ENCODE results near the gene CFAP20DC.
"Not testable (repeated sequence)": the region's sequence is repeated elsewhere in the genome, so short reads cannot be mapped to it uniquely, and the experiment has no call there.

Gene CFAP20DC

DNA sequence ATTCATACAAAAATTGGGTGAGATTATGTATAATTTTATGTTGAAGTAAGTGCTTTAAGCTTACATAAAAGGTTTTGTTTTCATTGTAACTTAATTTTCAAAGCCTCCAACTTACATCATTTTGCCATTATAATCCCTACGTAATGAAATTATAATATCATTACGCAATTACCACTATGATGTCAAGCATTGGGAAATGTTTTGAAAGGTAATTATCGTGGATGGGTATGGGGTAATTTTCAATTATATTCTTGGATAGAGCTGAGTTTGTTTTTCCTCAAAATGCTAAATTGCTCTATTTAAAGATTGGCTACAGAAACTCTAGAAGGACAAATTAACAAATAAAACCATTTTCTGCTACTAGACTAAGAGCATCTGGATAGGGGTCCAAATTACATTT is 303.1 kb downstream of the CFAP20DC start:
- Mint-ChIP-seq H3K4me3 (no peak overlapping the region), H3K36me3 (no peaks in the 10 kb centered on the region), H3K27me3 (no peaks in the 10 kb centered on the region), H3K4me1 (no peaks in the 10 kb centered on the region), H3K27ac (no peak overlapping the region), H3K9me3 (no peaks in the 10 kb centered on the region)
- no peak for ATAC-seq

DNA sequence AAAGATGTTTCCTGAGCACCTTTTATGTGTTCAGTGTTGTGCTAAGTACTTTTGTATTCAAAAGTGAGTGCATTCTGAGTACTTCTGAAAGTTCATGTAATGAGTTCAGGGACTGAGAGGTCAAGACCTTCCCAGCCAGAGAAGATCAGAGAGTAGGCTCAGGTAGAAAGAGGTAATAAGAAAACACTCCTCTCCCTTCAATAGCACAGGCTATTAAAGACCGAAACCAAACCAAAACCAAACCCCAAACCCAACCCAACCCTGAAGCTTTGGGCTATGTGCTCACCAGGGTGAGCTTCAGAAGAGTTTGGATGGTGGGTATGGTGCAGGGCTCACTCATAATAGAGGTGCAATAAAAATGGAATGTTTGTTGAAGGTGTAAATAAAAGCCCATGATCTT is 306.5 kb downstream of the CFAP20DC start:
- Mint-ChIP-seq H3K27ac (no peak overlapping the region), H3K4me3 (no peak overlapping the region), H3K27me3 (no peaks in the 10 kb centered on the region), H3K4me1 (no peaks in the 10 kb centered on the region), H3K9me3 (no peaks in the 10 kb centered on the region), H3K36me3 (no peaks in the 10 kb centered on the region)
- no peak for ATAC-seq

DNA sequence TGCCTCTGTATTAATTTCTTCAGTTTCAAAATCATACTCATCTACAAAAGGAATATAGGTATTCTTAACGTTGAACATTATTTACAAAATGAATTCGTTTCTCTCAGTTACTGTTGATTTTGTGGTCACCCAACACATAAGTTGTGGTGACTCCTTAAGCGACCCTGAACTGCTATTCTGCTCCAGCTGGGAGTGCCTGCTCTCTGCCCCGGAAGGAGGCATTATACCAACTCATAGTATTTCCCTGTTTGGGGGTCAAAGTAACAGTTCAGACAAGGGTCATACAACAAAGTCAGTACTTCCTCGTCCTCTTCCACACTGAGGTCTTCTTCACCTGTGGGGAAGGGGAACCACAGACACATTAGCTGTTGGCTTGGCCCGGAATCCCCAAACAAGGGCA is 307.6 kb downstream of the CFAP20DC start:
- ATAC-seq = no peak

DNA sequence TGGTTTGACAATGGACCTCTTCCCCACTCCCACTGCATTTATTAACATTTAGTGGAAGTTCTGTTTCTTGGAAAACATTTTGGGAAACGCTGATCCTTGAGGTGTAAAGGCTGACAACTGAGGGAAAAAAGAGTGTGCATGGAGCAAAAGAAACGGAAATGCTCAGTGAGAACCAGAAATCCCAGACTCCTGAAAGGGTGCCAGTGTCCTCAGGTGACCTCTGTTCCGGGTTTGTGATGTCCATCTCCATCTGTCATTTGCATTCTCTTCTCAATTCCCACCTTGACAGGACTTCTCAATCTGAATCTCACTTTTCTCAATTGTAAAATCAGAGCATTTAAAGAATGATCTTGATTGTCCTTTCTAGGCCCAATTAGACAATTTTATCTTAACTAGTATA is 312.2 kb downstream of the CFAP20DC start:
- Mint-ChIP-seq H3K36me3 (no peaks in the 10 kb centered on the region), H3K4me3 (no peak overlapping the region), H3K27me3 (no peaks in the 10 kb centered on the region), H3K9me3 (no peaks in the 10 kb centered on the region), H3K27ac (no peak overlapping the region), H3K4me1 (no peaks in the 10 kb centered on the region)
- ATAC-seq = no peak

More for the DNA sequence above, 307.6 kb downstream of the CFAP20DC start:
- no peaks in the 10 kb centered on the region for H3K27me3 Mint-ChIP-seq
- no peak overlapping the region for H3K27ac Mint-ChIP-seq
- H3K4me3 Mint-ChIP-seq = no peak overlapping the region
- H3K4me1 Mint-ChIP-seq = no peaks in the 10 kb centered on the region
- no peaks in the 10 kb centered on the region for H3K36me3 Mint-ChIP-seq
- H3K9me3 Mint-ChIP-seq = no peaks in the 10 kb centered on the region

DNA sequence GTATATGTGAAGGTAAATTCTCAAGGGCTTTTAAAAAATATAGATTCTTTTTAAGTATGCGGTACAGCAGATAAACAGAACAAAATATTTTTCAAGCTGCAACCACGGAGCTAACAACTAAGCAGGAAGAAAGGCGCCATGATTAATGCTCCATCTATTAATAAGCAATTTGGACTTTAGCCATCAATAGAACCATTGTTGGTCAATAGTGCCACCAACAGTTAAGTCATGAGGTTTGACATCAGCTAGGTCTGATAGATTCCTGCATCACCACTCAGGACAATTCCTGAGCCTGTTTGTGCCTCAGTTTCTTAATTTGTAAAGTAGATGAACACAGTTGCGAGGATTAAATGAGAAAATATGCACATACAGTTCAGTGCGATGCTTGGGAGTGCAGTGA is 318.2 kb downstream of the CFAP20DC start:
- Mint-ChIP-seq H3K4me3 (no peak overlapping the region), H3K27ac (no peak overlapping the region), H3K36me3 (no peaks in the 10 kb centered on the region), H3K4me1 (no peaks in the 10 kb centered on the region), H3K27me3 (no peaks in the 10 kb centered on the region), H3K9me3 (peaks cover 3% of the 10 kb centered on the region)
- ATAC-seq = no peak

DNA sequence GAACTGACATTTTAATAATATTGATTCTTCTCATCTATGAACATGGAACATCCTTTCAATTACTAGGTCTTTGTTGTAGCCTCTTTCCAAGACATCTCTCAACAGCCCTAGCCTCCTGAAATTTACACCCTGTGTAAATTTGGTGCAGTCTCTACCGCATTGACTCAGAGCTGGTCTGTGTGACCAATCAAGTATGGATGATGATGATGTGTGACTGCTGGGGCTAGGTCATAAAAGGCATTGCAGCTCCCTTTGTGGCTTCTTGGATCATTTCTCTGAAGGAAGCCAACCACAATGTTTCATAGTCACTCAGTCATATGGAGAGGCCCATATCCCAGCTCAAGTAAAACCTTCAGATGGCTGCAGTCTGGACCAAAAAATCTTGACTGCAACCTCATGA is 321.1 kb downstream of the CFAP20DC start:
- H3K27me3 Mint-ChIP-seq = no peaks in the 10 kb centered on the region
- peak; percentile 31 for ATAC-seq
- no peaks in the 10 kb centered on the region for H3K36me3 Mint-ChIP-seq
- no peaks in the 10 kb centered on the region for H3K4me1 Mint-ChIP-seq
- H3K4me3 Mint-ChIP-seq = no peak overlapping the region
- H3K27ac Mint-ChIP-seq = no peak overlapping the region
- H3K9me3 Mint-ChIP-seq = peaks cover 5% of the 10 kb centered on the region

DNA sequence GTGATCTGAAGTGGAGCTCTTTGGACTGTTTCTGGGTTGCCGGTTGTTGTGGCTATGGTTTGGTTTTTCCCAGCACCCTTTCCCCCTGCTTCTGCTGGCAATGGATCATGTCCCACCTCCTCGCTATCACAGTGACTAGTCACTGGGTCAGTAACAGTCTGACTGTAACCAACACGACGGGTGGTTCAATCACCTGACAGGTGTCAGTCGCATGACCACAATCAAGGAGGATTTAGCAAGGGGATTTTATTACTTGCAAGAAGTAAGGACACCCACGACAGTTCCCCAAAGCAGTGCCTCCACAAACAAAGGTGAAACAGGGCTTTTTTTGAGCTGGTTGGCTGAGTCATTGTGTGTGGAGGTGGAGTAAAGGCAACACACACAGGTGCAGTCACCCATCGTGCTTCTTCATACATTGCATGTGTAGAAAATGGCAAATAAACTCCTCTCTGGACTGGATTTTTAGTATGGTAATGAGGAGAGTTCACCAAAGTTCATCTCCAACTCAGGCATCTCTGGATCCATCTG is 324.4 kb downstream of the CFAP20DC start:
- no peak for ATAC-seq
- Mint-ChIP-seq H3K27me3 (peaks cover 3% of the 10 kb centered on the region), H3K36me3 (no peaks in the 10 kb centered on the region), H3K4me3 (no peak overlapping the region), H3K9me3 (peaks cover 5% of the 10 kb centered on the region), H3K4me1 (no peaks in the 10 kb centered on the region), H3K27ac (no peak overlapping the region)

DNA sequence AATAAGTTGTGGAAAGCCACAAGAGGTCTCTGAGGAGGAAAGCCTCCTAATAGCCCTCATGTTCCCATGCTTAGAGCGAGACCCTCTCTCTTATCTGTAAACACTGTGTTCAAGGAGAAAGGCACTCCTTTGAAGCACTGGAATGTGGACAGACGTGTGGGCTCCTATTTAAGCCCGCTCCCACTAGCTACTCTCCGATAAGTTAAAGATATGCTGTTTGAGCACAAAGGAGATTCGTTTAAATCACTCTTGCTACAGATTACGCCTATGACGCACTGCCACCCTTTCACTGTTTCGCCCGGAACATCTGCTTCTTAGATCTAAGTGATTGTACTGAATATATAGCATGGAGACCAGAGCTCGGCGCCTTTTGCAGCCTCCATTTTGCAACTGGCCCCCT is 325.5 kb downstream of the CFAP20DC start:
- Mint-ChIP-seq H3K36me3 (no peaks in the 10 kb centered on the region), H3K27me3 (peaks cover 11% of the 10 kb centered on the region), H3K27ac (no peak overlapping the region), H3K9me3 (peaks cover 5% of the 10 kb centered on the region), H3K4me3 (no peak overlapping the region), H3K4me1 (no peaks in the 10 kb centered on the region)
- ATAC-seq = no peak

DNA sequence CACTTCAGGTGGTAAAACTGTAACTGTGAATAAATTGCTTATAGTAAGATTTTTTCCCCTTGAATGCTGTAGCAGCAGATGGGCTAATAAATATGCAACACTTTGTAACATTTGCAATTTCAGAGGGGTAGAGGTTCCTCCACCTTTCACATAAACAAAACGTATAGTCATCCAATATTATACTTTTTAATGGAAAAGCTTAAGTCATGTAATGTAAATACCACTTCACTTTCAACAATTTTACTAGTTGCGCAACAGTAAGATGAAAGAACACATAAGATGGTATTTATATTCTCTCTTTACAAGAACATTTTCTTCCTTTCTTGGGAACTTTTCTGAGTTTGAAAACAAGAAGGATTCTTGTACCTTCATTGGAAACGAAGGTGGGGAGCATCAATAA is 326.7 kb downstream of the CFAP20DC start:
- H3K4me1 Mint-ChIP-seq = no peaks in the 10 kb centered on the region
- H3K4me3 Mint-ChIP-seq = no peak overlapping the region
- no peaks in the 10 kb centered on the region for H3K36me3 Mint-ChIP-seq
- peaks cover 5% of the 10 kb centered on the region for H3K9me3 Mint-ChIP-seq
- no peak overlapping the region for H3K27ac Mint-ChIP-seq
- H3K27me3 Mint-ChIP-seq = peaks cover 11% of the 10 kb centered on the region
- no peak for ATAC-seq

DNA sequence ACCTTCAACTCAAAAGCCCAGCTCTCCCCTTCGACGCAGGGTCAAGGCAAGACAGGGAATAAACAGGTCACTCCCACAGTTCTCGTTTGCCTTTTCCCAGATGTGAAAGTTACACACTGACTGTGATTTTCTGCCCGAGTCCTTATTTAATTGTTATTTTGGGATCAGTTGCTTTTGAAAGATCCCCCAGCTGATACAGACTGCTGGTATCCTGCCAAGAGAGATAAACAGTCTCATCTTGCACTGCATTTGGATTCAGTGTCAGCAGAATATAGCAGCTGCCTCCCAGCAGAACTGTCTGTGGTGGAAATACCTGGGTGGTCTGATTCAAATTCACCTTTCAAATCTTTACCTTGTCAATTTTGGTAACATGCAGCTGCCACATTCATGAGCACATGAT is 327.3 kb downstream of the CFAP20DC start:
- Mint-ChIP-seq H3K4me3 (no peak overlapping the region), H3K36me3 (no peaks in the 10 kb centered on the region), H3K4me1 (no peaks in the 10 kb centered on the region), H3K9me3 (peaks cover 5% of the 10 kb centered on the region), H3K27me3 (peaks cover 11% of the 10 kb centered on the region), H3K27ac (no peak overlapping the region)
- no peak for ATAC-seq

DNA sequence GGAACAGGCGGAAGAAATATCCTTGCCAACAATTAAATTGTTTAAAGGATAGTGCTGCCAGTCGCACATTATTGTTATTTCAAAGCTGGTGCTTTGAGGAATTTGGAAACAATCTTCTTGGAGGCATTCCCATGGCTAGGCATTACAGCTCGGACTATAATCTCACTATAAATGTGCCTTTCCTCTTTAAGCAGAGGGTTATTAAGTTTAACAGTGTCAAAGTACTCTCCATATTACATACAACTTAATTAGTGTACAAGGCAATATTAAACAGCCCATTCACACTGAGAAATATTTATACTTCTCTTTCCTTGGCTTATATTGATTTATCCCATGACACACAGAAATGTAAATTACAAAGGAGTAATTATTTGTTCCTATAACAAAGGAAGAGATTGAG is 329.3 kb downstream of the CFAP20DC start:
- H3K4me1 Mint-ChIP-seq = no peaks in the 10 kb centered on the region
- no peak overlapping the region for H3K4me3 Mint-ChIP-seq
- H3K27ac Mint-ChIP-seq = no peak overlapping the region
- H3K36me3 Mint-ChIP-seq = no peaks in the 10 kb centered on the region
- H3K9me3 Mint-ChIP-seq = no peaks in the 10 kb centered on the region
- no peak for ATAC-seq
- peaks cover 11% of the 10 kb centered on the region for H3K27me3 Mint-ChIP-seq

DNA sequence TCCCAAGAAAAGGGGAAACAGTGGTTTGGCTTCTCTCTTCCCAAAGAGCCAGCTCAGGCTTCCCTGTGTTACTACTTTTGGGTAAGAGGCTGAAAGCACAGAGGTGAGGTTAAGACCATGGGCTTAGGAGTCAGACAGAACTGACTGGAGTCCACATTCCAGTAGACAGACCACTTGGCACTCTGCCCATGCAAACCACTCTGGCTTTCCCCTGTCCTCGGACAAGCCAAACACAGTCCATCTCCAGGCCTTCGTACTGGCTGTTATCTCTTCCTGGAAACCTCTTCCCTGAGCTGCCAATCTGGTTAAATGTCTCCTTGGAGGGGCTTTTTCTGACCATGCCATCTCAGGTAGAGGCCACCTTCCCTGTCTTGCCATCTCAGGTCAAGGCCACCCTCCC is 330.1 kb downstream of the CFAP20DC start:
- ATAC-seq = no peak
- Mint-ChIP-seq H3K9me3 (no peaks in the 10 kb centered on the region), H3K36me3 (no peaks in the 10 kb centered on the region), H3K27me3 (peaks cover 11% of the 10 kb centered on the region), H3K4me3 (no peak overlapping the region), H3K4me1 (no peaks in the 10 kb centered on the region), H3K27ac (no peak overlapping the region)

DNA sequence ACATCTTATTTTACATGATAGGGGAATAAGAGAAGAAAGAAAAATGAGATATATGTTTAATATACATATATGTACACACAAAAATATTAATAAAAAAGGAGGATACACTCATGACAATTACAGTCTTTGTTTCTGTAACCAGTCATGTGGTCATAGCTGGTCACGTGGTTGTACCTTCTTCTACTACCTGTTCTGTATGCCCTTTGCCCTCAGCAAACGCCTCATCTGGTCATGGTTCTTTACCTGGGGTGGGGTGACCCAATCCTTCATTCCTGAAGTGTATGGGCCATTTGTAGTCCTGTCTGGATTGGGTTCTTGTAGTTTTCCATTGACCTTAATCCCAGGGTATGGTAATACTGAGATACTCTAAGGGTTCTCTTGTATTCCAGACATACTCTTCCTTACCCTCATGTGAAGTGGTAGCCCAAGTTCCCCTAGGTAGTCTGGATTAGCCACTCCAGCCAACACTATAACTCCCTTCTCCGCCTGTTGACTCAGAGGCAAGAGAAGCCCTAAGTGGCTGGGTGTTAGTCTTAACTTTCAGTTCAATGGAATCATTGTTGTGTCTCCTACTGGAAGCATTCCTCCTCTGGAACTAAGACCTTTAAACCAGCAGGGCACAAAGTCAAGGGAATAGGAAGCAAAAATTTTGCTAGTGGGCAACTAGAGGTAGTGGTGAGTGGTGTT is 336.0 kb downstream of the CFAP20DC start:
- H3K4me1 Mint-ChIP-seq = no peaks in the 10 kb centered on the region
- no peaks in the 10 kb centered on the region for H3K9me3 Mint-ChIP-seq
- H3K4me3 Mint-ChIP-seq = no peak overlapping the region
- no peak overlapping the region for H3K27ac Mint-ChIP-seq
- no peaks in the 10 kb centered on the region for H3K36me3 Mint-ChIP-seq
- no peaks in the 10 kb centered on the region for H3K27me3 Mint-ChIP-seq
- no peak for ATAC-seq

DNA sequence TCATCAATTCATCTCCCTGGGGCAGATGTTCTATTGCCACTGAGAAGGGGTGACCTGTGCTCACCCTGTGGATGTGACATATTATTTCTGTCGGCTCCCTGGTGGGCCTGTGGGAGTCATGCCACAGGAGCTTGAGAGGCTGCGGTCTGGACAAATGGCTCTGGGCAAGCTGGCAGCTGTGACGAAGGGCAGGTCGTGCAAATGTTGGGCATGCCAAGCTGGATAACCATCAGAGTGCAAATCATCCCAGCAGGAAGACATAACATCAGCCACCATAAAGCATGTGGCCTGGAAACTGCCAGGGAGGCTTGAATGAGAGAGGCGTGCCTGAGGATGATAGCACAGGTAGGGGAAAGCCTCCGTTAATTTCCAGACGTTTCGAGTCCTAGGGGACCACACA is 338.0 kb downstream of the CFAP20DC start:
- no peaks in the 10 kb centered on the region for H3K9me3 Mint-ChIP-seq
- no peak for ATAC-seq
- H3K36me3 Mint-ChIP-seq = no peaks in the 10 kb centered on the region
- H3K4me1 Mint-ChIP-seq = no peaks in the 10 kb centered on the region
- no peak overlapping the region for H3K27ac Mint-ChIP-seq
- no peak overlapping the region for H3K4me3 Mint-ChIP-seq
- no peaks in the 10 kb centered on the region for H3K27me3 Mint-ChIP-seq

DNA sequence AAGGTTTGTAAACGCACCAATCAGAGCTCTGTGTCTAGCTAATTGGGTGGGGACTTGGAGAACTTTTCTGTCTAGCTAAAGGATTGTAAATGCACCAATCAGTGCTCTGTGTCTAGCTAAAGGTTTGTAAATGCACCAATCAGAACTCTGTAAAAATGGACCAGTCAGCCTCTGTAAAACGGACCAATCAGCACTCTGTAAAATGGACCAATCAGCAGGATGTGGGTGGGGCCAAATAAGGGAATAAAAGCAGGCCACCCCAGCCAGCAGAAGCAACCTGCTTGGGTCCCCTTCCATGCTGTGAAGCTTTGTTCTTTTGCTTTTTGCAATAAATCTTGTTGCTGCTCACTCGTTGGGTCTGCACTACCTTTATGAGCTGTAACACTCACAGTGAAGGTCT is 340.8 kb downstream of the CFAP20DC start:
- not testable (repeated sequence) for H3K27me3 Mint-ChIP-seq, H3K36me3 Mint-ChIP-seq, H3K4me3 Mint-ChIP-seq, H3K4me1 Mint-ChIP-seq, ATAC-seq, H3K27ac Mint-ChIP-seq, H3K9me3 Mint-ChIP-seq

DNA sequence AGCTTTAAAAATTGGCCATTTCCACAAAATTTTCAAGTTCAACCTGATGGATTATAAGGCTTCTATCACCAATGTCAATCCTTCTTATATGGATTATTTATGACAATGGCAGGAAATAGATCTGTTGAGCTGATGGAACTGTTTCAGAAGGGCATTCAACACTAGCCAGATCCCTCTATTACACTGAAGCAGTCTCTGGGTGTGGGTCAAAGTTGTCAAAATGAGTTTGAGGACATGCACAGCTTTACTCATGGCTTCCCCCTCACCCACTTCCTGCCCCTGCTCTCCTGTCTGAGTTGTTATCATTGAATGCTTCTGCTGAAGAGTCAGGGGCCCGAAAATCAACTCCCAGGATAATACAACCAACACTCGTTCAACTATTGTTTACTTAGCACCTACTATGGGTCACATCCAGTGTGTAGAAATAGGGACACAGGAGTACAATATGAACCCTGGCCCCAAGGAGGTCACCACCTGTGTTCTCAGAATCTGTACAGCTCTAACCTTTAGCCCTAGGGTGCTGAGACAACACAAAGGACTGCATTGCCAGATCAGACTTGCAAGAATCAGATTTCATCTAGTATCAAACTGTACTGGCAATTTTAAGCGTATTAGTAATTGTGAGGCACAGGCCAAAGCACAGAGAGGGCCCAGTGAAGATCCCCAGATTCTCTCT is 341.6 kb downstream of the CFAP20DC start:
- no peaks in the 10 kb centered on the region for H3K4me1 Mint-ChIP-seq
- H3K27ac Mint-ChIP-seq = no peak overlapping the region
- no peaks in the 10 kb centered on the region for H3K27me3 Mint-ChIP-seq
- no peaks in the 10 kb centered on the region for H3K9me3 Mint-ChIP-seq
- no peak for ATAC-seq
- H3K36me3 Mint-ChIP-seq = no peaks in the 10 kb centered on the region
- no peak overlapping the region for H3K4me3 Mint-ChIP-seq

All from stimulated activated memory B cell treated with anti-CD40 and anti-IgM and Interleukin-4, amounts not matched to agents 10 μg/mL and 1 μg/mL and 100 μg/mL, for 72 hours (primary cell).